Neural cell (in vitro differentiated cells): ENCODE measurements around the gene SERPINB8.

ENCODE experiments used
- CTCF ChIP-seq: fragments of 450-650 bp; IDR thresholded peaks from 2 replicates; pipeline ENCODE4 v1.5.1; 2014; ENCODE audit warnings: antibody characterized with exemption, mild to moderate bottlenecking, moderate library complexity; ENCODE audit not compliant: poor library complexity, severe bottlenecking
- EP300 ChIP-seq: fragments of 450-650 bp; conservative IDR thresholded peaks from 2 replicates; pipeline ENCODE4 v1.6.1; 2014; ENCODE audit warnings: antibody characterized with exemption, mild to moderate bottlenecking, moderate library complexity; ENCODE audit not compliant: poor library complexity, severe bottlenecking
- POLR2AphosphoS5 ChIP-seq: IDR thresholded peaks from 2 replicates; pipeline ENCODE4 v1.6.1; 2012

- no peak for TF ChIP-seq CTCF
- no peak for TF ChIP-seq EP300
- no peak for TF ChIP-seq POLR2AphosphoS5
Observed at GRCh38 chr18:63940008-63940407, 29.9 kb upstream of the SERPINB8 start.
